Measurements from ENCODE around the gene RASGEF1C.

RASGEF1C gene

GRCh38 chr5:180179442-180180420, 29.3 kb downstream of the RASGEF1C start:
- no peak for DNase-seq (ENCODE audit: low read depth in 2 of 2)

- DNase-seq (ENCODE audit: low read depth in 2 of 2), result no peak
These were observed 30.2 kb downstream of the RASGEF1C start for GRCh38 chr5:180178531-180179441.

- DNase-seq (ENCODE audit: low read depth in 2 of 2), result no peak
These were observed 32.8 kb downstream of the RASGEF1C start for GRCh38 chr5:180176191-180176590.

- no peak for DNase-seq (ENCODE audit: low read depth in 2 of 2)
These were observed 34.0 kb downstream of the RASGEF1C start for GRCh38 chr5:180175015-180175431.

GRCh38 chr5:180174587-180174972, 34.4 kb downstream of the RASGEF1C start:
- DNase-seq (ENCODE audit: low read depth in 2 of 2), result no peak

- DNase-seq (ENCODE audit: low read depth in 2 of 2), result no peak
These were observed 35.0 kb downstream of the RASGEF1C start for GRCh38 chr5:180173875-180174586.

GRCh38 chr5:180173198-180173544, 35.8 kb downstream of the RASGEF1C start:
- no peak for DNase-seq (ENCODE audit: low read depth in 2 of 2)

GRCh38 chr5:180172447-180173197, 36.4 kb downstream of the RASGEF1C start:
- DNase-seq (ENCODE audit: low read depth in 2 of 2), result no peak

GRCh38 chr5:180171568-180172094, 37.4 kb downstream of the RASGEF1C start:
- DNase-seq (ENCODE audit: low read depth in 2 of 2), result no peak

GRCh38 chr5:180170810-180171567, 38.0 kb downstream of the RASGEF1C start:
- no peak for DNase-seq (ENCODE audit: low read depth in 2 of 2)

- DNase-seq (ENCODE audit: low read depth in 2 of 2), result no peak
These were observed 38.8 kb downstream of the RASGEF1C start for GRCh38 chr5:180170106-180170809.

- DNase-seq (ENCODE audit: low read depth in 2 of 2), result no peak
These were observed 39.5 kb downstream of the RASGEF1C start for GRCh38 chr5:180169248-180170105.

- DNase-seq (ENCODE audit: low read depth in 2 of 2), result no peak
These were observed 40.3 kb downstream of the RASGEF1C start for GRCh38 chr5:180168758-180169157.

- DNase-seq (ENCODE audit: low read depth in 2 of 2), result no peak
These were observed 42.8 kb downstream of the RASGEF1C start for GRCh38 chr5:180166176-180166575.

GRCh38 chr5:180162304-180162661, 46.7 kb downstream of the RASGEF1C start:
- DNase-seq (ENCODE audit: low read depth in 2 of 2), result no peak

- no peak for DNase-seq (ENCODE audit: low read depth in 2 of 2)
These were observed 47.3 kb downstream of the RASGEF1C start for GRCh38 chr5:180161420-180162303.

- DNase-seq (ENCODE audit: low read depth in 2 of 2), result no peak
These were observed 48.2 kb downstream of the RASGEF1C start for GRCh38 chr5:180160789-180161188.

GRCh38 chr5:180160215-180160614, 48.8 kb downstream of the RASGEF1C start:
- DNase-seq (ENCODE audit: low read depth in 2 of 2), result no peak
